KMS-11 (cell line): ENCODE results near the gene ACSF2.
"Not testable (repeated sequence)": the region's sequence is repeated elsewhere in the genome, so short reads cannot be mapped to it uniquely, and the experiment has no call there.

Source experiments
- H2AFZ ChIP-seq: fragments of 200-600 bp; sonication (generic); 2 replicates; pipeline ENCODE4 v1.6.1; 2016; ENCODE audit warnings: antibody characterized with exemption, mixed run types, low read depth
- H3K27ac ChIP-seq: fragments of 200-600 bp; sonication (generic); 2 replicates; pipeline ENCODE4 v1.6.1; 2016; ENCODE audit warnings: mild to moderate bottlenecking, mixed run types
- H3K27me3 ChIP-seq: fragments of 200-600 bp; sonication (generic); 2 replicates; pipeline ENCODE4 v1.6.1; 2017; ENCODE audit warnings: mild to moderate bottlenecking, low read depth, mixed run types, moderate library complexity; ENCODE audit not compliant: insufficient read depth
- H3K36me3 ChIP-seq: fragments of 200-600 bp; sonication (generic); 2 replicates; pipeline ENCODE4 v1.6.1; 2017; ENCODE audit warnings: mild to moderate bottlenecking, mixed run types; ENCODE audit not compliant: insufficient read depth
- H3K4me1 ChIP-seq: fragments of 200-600 bp; sonication (generic); 2 replicates; pipeline ENCODE4 v1.6.1; 2016; ENCODE audit warnings: mild to moderate bottlenecking, low read depth, mixed run types; ENCODE audit not compliant: poor library complexity, severe bottlenecking
- H3K4me2 ChIP-seq: fragments of 200-600 bp; sonication (generic); 2 replicates; pipeline ENCODE4 v1.7.0; 2016; ENCODE audit warnings: mild to moderate bottlenecking, mixed run types
- H3K4me3 ChIP-seq: fragments of 200-600 bp; sonication (generic); IDR thresholded peaks from 2 replicates; pipeline ENCODE4 v1.6.1; 2017; ENCODE audit warnings: low read depth, low read length, mixed read lengths; ENCODE audit not compliant: insufficient read depth
- H3K79me2 ChIP-seq: fragments of 200-600 bp; sonication (generic); 2 replicates; pipeline ENCODE4 v1.6.1; 2016; ENCODE audit warnings: low read depth, mixed run types; ENCODE audit not compliant: insufficient read depth
- H3K9ac ChIP-seq: fragments of 200-600 bp; sonication (generic); 2 replicates; pipeline ENCODE4 v1.6.1; 2016; ENCODE audit warnings: mild to moderate bottlenecking, mixed run types
- H4K20me1 ChIP-seq: fragments of 200-600 bp; sonication (generic); 2 replicates; pipeline ENCODE4 v1.6.1; 2016; ENCODE audit warnings: mild to moderate bottlenecking, mixed run types; ENCODE audit not compliant: insufficient read depth
- CTCF ChIP-seq: fragments of 200-600 bp; sonication (generic); conservative IDR thresholded peaks from 2 replicates; pipeline ENCODE4 v1.6.1; 2017; ENCODE audit warnings: low read depth, mild to moderate bottlenecking, antibody characterized with exemption, low read length, moderate library complexity, mixed read lengths

Gene ACSF2

GRCh38 chr17:50406578-50406977 is 19.4 kb upstream of the ACSF2 start:
- no peak overlapping the region for H3K4me3 ChIP-seq
- no peaks in the 10 kb centered on the region for H3K79me2 ChIP-seq
- TF ChIP-seq CTCF = no peak
- H3K4me1 ChIP-seq = no peaks in the 10 kb centered on the region
- H3K9ac ChIP-seq = no peak overlapping the region
- H3K36me3 ChIP-seq = no peaks in the 10 kb centered on the region
- no peak overlapping the region for H3K4me2 ChIP-seq
- H4K20me1 ChIP-seq = no peaks in the 10 kb centered on the region
- no peaks in the 10 kb centered on the region for H3K27me3 ChIP-seq
- no peak overlapping the region for H3K27ac ChIP-seq
- no peak overlapping the region for H2AFZ ChIP-seq

- H4K20me1 ChIP-seq = no peaks in the 10 kb centered on the region
- H3K79me2 ChIP-seq = no peaks in the 10 kb centered on the region
- H3K36me3 ChIP-seq = no peaks in the 10 kb centered on the region
- H3K9ac ChIP-seq = no peak overlapping the region
- H3K27ac ChIP-seq = no peak overlapping the region
- TF ChIP-seq CTCF = no peak
- H3K4me1 ChIP-seq = no peaks in the 10 kb centered on the region
- no peak overlapping the region for H3K4me2 ChIP-seq
- H3K4me3 ChIP-seq = no peak overlapping the region
- no peak overlapping the region for H2AFZ ChIP-seq
- H3K27me3 ChIP-seq = no peaks in the 10 kb centered on the region
Measured at GRCh38 chr17:50407921-50408320, 18.1 kb upstream of the ACSF2 start.

- H3K36me3 ChIP-seq = no peaks in the 10 kb centered on the region
- H3K4me2 ChIP-seq = no peak overlapping the region
- H3K27ac ChIP-seq = no peak overlapping the region
- no peaks in the 10 kb centered on the region for H3K4me1 ChIP-seq
- no peak overlapping the region for H2AFZ ChIP-seq
- TF ChIP-seq CTCF = no peak
- H3K4me3 ChIP-seq = no peak overlapping the region
- no peak overlapping the region for H3K9ac ChIP-seq
- H3K27me3 ChIP-seq = no peaks in the 10 kb centered on the region
- no peaks in the 10 kb centered on the region for H4K20me1 ChIP-seq
- no peaks in the 10 kb centered on the region for H3K79me2 ChIP-seq
Measured at GRCh38 chr17:50412188-50412732, 13.8 kb upstream of the ACSF2 start.

- Histone ChIP-seq H3K27ac (no peak overlapping the region), H2AFZ (no peak overlapping the region), H4K20me1 (no peaks in the 10 kb centered on the region), H3K27me3 (no peaks in the 10 kb centered on the region), H3K4me3 (no peak overlapping the region), H3K36me3 (no peaks in the 10 kb centered on the region), H3K4me2 (no peak overlapping the region), H3K79me2 (no peaks in the 10 kb centered on the region), H3K4me1 (no peaks in the 10 kb centered on the region), H3K9ac (no peak overlapping the region)
- no peak for TF ChIP-seq CTCF
Measured at GRCh38 chr17:50414808-50415207, 11.2 kb upstream of the ACSF2 start.

- H4K20me1 ChIP-seq, H3K4me3 ChIP-seq, H3K36me3 ChIP-seq, H3K27me3 ChIP-seq, H3K4me2 ChIP-seq, H2AFZ ChIP-seq, H3K27ac ChIP-seq, H3K79me2 ChIP-seq, H3K9ac ChIP-seq: not testable (repeated sequence)
- peaks cover 13% of the 10 kb centered on the region for H3K4me1 ChIP-seq
Measured at GRCh38 chr17:50419577-50419976, 6.4 kb upstream of the ACSF2 start.
